Liver (tissue), 9 donors: Measurements from ENCODE around the gene MARCHF10. TPM values are rescaled to one million over a fixed set of nuclear protein-coding genes. Genes with fewer than 3 reads are reported as not detected.

Source experiments
- DNase-seq: peaks from one replicate; pipeline ENCODE4 v3.0.0-alpha.2; 2017; ENCODE audit warnings: low spot score
- H3K27ac ChIP-seq, 2 donors: one replicate each; pipeline ENCODE4 v1.7.0; 2013; ENCODE audit warnings: inconsistent platforms in 2 of 2, low read length in 2 of 2, control low read depth in 1 of 2, low read depth in 1 of 2, mild to moderate bottlenecking in 1 of 2
- H3K27me3 ChIP-seq, 4 donors: one replicate each; pipeline versions ENCODE4 v1.6.1 to v1.7.0; 2013; ENCODE audit warnings: low read length in 3 of 4, inconsistent platforms in 1 of 4, mild to moderate bottlenecking in 1 of 4, moderate library complexity in 1 of 4; ENCODE audit not compliant: control insufficient read depth in 4 of 4, insufficient read depth in 4 of 4
- H3K36me3 ChIP-seq, 4 donors: one replicate each; pipeline versions ENCODE4 v1.6.1 to v1.7.0; 2013; ENCODE audit warnings: low read length in 3 of 4, mild to moderate bottlenecking in 3 of 4, low read depth in 1 of 4, moderate library complexity in 1 of 4; ENCODE audit not compliant: control insufficient read depth in 4 of 4, insufficient read depth in 3 of 4
- H3K4me1 ChIP-seq, 4 donors: one replicate each; pipeline versions ENCODE4 v1.6.1 to v1.7.0; 2013; ENCODE audit warnings: low read length in 3 of 4, mild to moderate bottlenecking in 3 of 4, moderate library complexity in 1 of 4; ENCODE audit not compliant: control insufficient read depth in 4 of 4, insufficient read depth in 4 of 4
- H3K4me3 ChIP-seq, 3 donors: one replicate each; pipeline versions ENCODE4 v1.6.1 to v1.7.0; 2013; ENCODE audit warnings: low read length in 3 of 3, control low read depth in 1 of 3, low read depth in 1 of 3, mild to moderate bottlenecking in 1 of 3
- H3K9ac ChIP-seq, 2 donors: one replicate each; pipeline ENCODE4 v1.7.0; 2013; ENCODE audit warnings: low read length in 2 of 2, mild to moderate bottlenecking in 2 of 2, moderate library complexity in 2 of 2, control low read depth in 1 of 2, low read depth in 1 of 2
- H3K9me3 ChIP-seq, 4 donors: one replicate each; pipeline versions ENCODE4 v1.6.1 to v1.7.0; 2013; ENCODE audit warnings: low read length in 3 of 4; ENCODE audit not compliant: control insufficient read depth in 4 of 4
- CTCF ChIP-seq: fragments of 150-350 bp; IDR thresholded peaks from 2 replicates; pipeline ENCODE4 v1.5.1; 2017; ENCODE audit warnings: improper control_type of control experiment, low read depth, low read length; ENCODE audit not compliant: missing input control
- EGR1 ChIP-seq, 2 donors: IDR thresholded peaks; 2 replicates each; pipeline ENCODE4 v1.6.1; 2016 to 2018; ENCODE audit warnings: antibody characterized with exemption in 2 of 2, low read depth in 2 of 2
- FOXA1 ChIP-seq: IDR thresholded peaks from 2 replicates; pipeline ENCODE4 v1.6.1; 2016; ENCODE audit warnings: antibody characterized with exemption
- FOXA2 ChIP-seq: IDR thresholded peaks from 2 replicates; pipeline ENCODE4 v1.6.1; 2016; ENCODE audit warnings: antibody characterized with exemption
- GABPA ChIP-seq, 2 donors: IDR thresholded peaks in 1 of 2; conservative IDR thresholded peaks in 1 of 2; 2 replicates each; pipeline ENCODE4 v1.6.1; 2016; ENCODE audit warnings: antibody characterized with exemption in 2 of 2, mild to moderate bottlenecking in 1 of 2, moderate library complexity in 1 of 2
- HNF4A ChIP-seq, 2 donors: conservative IDR thresholded peaks; 2 replicates each; pipeline ENCODE4 v1.6.1; 2016; ENCODE audit warnings: antibody characterized with exemption in 2 of 2, mild to moderate bottlenecking in 2 of 2
- NR2F2 ChIP-seq: IDR thresholded peaks from 2 replicates; pipeline ENCODE4 v1.6.1; 2016; ENCODE audit warnings: antibody characterized with exemption
- RXRA ChIP-seq, 2 donors: IDR thresholded peaks; 2 replicates each; pipeline ENCODE4 v1.6.1; 2017 to 2018; ENCODE audit warnings: antibody characterized with exemption in 2 of 2, mild to moderate bottlenecking in 1 of 2
- SP1 ChIP-seq: IDR thresholded peaks from 2 replicates; pipeline ENCODE4 v1.6.1; 2018; ENCODE audit warnings: antibody characterized with exemption, mild to moderate bottlenecking
- TAF1 ChIP-seq: conservative IDR thresholded peaks from 2 replicates; pipeline ENCODE4 v1.6.1; 2016; ENCODE audit warnings: antibody characterized with exemption, mild to moderate bottlenecking
- YY1 ChIP-seq: IDR thresholded peaks from 2 replicates; pipeline ENCODE4 v1.6.1; 2016; ENCODE audit warnings: antibody characterized with exemption, mild to moderate bottlenecking
- WGBS: extraction: QIAGEN DNeasy Blood & Tissue Kit; methylation state at CpG from one replicate; pipeline ENCODE4 v1.1.7; 2013; 5-methylcytosine and 5-hydroxymethylcytosine counted together
- polyA plus RNA-seq, 2 donors: library from polyadenylated mRNA; stranded (reverse) in 1 of 2; unstranded in 1 of 2; fragments of 200-250 nt in 1 of 2; fragments of >200 nt in 1 of 2; fragmentation: Nextera tagmentation in 1 of 2; extraction: Ambion mirVana in 1 of 2; gene quantifications; one replicate each; pipeline versions ENCODE4 v1.2.1 to v1.2.3, GENCODE V29; 2013 to 2015
- total RNA-seq, 2 donors: library from RNA; depleted of rRNA; stranded (reverse); fragments of >200 nt; gene quantifications; one replicate each; pipeline ENCODE4 v1.2.3, GENCODE V29; 2014
- TF ChIP-seq, protein P1 (sequence below): IDR thresholded peaks from 2 replicates; pipeline ENCODE4 v1.6.1; 2016; ENCODE audit warnings: antibody characterized with exemption
- donor health status: healthy.
- donor health status: healthy.
- donor health status: healthy.
- donor health status: healthy.
- donor health status: healthy.

The MARCHF10 gene
- total and polyA plus RNA-seq, 4 donors = not detected

DNA sequence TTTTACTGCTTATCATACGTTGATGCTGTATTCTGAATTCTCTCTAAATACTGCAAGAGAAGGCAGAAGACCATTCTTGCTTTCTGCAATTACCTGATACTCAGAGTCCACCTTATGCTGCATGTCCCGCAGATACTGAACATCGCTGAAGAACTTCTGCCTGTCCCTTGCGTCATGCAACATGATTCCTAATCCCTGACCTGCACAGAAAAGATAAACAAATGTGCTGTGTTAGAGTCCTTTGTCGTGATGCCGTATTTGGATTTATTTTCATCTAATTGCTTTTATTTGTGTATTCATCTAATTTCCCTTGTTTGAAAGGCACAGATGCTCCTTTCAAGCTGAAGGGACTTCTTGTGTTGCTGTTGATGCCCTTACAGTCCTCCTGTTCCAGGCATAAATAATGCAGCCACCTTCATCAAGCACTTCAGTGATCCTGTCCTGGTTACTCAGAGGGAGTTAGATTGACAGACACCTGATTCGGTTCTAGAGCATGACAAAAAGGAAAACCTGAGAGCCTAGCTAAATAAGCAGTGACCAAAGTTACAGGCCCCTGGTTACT is 6.5 kb downstream of the MARCHF10 start:
- Histone ChIP-seq H3K9me3 (no peaks in the 10 kb centered on the region), H3K27ac (no peak overlapping the region), H3K36me3 (no peaks in the 10 kb centered on the region), H3K9ac (no peak overlapping the region), H3K4me1 (no peaks in the 10 kb centered on the region), H3K4me3 (no peak overlapping the region), H3K27me3 (peaks cover 0 to 5% (median under 1%) of the 10 kb centered on the region in 4 donors)
- WGBS = 74% methylated on average over 7 of the region's 7 CpGs
- no peak for DNase-seq
- TF ChIP-seq SP1 (no peak), RXRA (IDR thresholded peaks at IDR 0.05) (no peak), GABPA (IDR thresholded peaks at IDR 0.05 in 1 of 2, conservative IDR thresholded peaks at IDR 0.05 in 1 of 2) (no peak), EGR1 (IDR thresholded peaks at IDR 0.05; ENCODE audit: low read depth in 2 of 2) (no peak), TAF1 (no peak)

DNA sequence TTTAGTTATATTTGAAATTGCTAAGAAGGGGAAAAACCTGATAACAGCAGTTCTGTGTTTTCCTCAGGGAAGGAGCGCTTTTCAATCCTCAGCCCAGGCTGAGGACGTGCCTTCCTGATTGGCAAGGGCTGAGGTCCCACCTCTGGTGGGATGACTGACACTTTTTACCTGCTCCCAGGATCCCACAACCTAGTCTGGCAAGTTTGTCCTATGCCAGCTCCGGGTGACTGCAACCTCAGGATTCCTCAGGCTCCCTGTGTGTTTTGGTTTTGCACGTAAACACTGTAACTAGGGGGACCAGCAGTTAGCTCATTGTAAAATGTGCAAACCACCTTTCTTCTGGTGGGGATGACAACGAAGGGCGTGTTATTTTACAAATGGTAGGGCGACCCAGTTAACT is 7.5 kb downstream of the MARCHF10 start:
- no peaks in the 10 kb centered on the region for H3K4me1 ChIP-seq
- no peak overlapping the region for H3K4me3 ChIP-seq
- H3K27ac ChIP-seq = no peak overlapping the region
- 37% methylated on average over 7 of the region's 7 CpGs for WGBS
- H3K36me3 ChIP-seq = no peaks in the 10 kb centered on the region
- no peak for DNase-seq
- H3K9me3 ChIP-seq = no peaks in the 10 kb centered on the region
- H3K27me3 ChIP-seq = peaks cover 0 to 3% (median under 1%) of the 10 kb centered on the region in 4 donors
- TF ChIP-seq CTCF = no peak
- no peak for TF ChIP-seq YY1
- TF ChIP-seq NR2F2 = no peak
- TF ChIP-seq RXRA (IDR thresholded peaks at IDR 0.05) = no peak
- H3K9ac ChIP-seq = no peak overlapping the region

DNA sequence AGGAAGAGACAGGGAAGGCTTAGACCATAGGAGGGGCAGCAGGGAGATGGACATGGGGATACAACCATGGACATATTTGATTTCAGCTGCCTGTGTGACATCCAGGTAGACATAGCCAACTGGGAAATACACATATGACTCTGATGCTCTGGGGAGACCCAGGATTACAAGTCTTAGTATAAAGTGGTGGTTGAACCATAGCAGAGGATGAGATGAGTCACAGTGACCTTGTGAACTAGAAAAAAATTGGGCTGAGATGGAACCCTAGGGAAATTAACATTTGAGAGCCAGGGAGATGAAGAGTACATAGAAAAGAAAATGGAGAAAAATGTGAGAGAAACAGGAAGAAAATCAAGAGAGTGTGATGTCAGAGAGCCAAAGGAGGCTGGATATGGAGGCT is 10.2 kb downstream of the MARCHF10 start:
- no peaks in the 10 kb centered on the region for H3K4me1 ChIP-seq
- DNase-seq = no peak
- H3K9ac ChIP-seq = no peak overlapping the region
- H3K36me3 ChIP-seq = no peaks in the 10 kb centered on the region
- no peaks in the 10 kb centered on the region for H3K9me3 ChIP-seq
- TF ChIP-seq YY1 (no peak), FOXA1 (no peak), CTCF (no peak), NR2F2 (no peak), FOXA2 (no peak), HNF4A (conservative IDR thresholded peaks at IDR 0.05) (no peak)
- TF ChIP-seq, protein P1, sequence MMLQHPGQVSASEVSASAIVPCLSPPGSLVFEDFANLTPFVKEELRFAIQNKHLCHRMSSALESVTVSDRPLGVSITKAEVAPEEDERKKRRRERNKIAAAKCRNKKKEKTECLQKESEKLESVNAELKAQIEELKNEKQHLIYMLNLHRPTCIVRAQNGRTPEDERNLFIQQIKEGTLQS = no peak
- H3K27ac ChIP-seq = no peak overlapping the region
- no peak overlapping the region for H3K4me3 ChIP-seq
- H3K27me3 ChIP-seq = peaks cover 0 to 3% (median 0%) of the 10 kb centered on the region in 4 donors
